HG03108 (cell line): ENCODE results near the gene THBS3.
"Not testable (repeated sequence)": the region's sequence is repeated elsewhere in the genome, so short reads cannot be mapped to it uniquely, and the experiment has no call there.

Source experiments
- ATAC-seq: cut with Tn5 transposase; IDR thresholded peaks from one replicate; pipeline ENCODE4 v1.9.1; 2021; ENCODE audit warnings: moderate library complexity; ENCODE audit not compliant: unreplicated experiment

THBS3 gene

DNA sequence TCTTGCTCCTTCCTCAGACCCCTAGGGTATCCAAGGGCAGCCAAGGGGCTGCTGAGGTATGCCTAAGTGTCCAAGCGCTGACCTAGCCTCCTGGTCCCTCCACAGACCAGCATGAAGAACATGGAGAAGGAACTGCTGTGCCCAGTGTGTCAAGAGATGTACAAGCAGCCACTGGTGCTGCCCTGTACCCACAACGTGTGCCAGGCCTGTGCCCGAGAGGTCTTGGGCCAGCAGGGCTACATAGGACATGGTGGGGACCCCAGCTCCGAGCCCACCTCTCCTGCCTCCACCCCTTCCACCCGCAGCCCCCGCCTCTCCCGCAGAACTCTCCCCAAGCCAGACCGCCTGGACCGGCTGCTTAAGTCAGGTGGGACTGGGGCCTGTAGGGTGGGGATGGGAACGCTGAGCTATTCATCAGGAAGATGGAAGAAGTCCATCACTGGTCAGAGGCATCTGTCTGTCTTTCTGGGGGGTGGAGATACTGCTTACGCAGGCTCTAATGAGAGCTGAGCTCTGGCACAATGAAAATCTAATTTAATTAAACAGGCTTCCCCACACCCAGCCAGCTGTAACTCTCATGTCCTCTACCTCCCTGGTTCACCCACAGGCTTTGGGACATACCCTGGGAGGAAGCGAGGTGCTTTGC, 32.3 kb downstream of the THBS3 start:
- ATAC-seq = no peak

- ATAC-seq = no peak
Observed at GRCh38 chr1:155174324-155175280, 33.1 kb downstream of the THBS3 start.

- ATAC-seq = no peak
Observed at GRCh38 chr1:155173478-155174323, 34.0 kb downstream of the THBS3 start, which contains the start of gene TRIM46. Gene TRIM46, plus strand, starts transcription at chr1:155173849. Its CDS starts 118 bp downstream, at chr1:155173967.

GRCh38 chr1:155172732-155173477, 34.8 kb downstream of the THBS3 start, which contains the start of gene KRTCAP2:
Gene KRTCAP2, minus strand, starts transcription at chr1:155173304. Its CDS starts 80 bp downstream, at chr1:155173224.
- peak; percentile 55 for ATAC-seq

DNA sequence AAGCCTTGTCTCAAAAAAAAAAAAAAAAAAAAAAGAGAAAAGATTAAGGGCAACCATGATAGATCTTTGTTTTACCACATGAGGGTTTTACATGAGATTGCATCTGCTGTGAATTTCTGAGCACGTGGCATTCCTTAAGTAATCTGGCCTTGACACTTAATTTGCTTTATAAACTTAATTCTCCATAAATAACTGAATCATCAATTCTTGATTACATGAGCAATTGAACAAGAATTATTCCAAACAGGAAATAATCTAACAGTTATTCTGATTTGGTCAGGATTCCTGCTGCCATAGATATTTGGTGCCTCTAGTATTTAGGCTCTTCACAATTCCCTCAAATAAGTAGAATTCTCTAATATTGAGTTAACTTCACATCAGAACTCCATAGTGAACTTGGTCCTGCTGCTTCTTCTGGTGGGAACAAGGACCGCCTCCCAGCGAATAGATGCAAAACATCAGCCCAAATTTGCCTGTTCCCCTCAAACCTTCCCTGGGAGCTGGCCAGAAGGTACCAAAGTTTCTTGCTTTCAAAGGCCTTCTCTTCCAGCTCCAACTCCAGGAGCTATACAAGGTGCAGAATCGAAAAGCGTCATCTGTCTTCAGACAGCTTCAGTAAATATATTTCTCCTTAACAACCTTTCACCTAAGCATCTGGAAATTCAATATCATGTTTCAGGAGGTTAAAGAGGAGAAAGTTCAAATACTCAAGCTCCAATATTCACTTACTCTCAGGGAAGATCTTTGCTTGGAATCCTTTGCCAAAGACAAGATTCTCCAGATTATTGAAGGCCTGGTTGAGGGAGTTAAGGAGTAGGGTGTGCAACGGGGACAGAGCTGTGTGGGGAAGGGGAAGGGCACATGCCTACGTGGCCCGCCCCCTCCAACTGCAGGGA, 35.6 kb downstream of the THBS3 start:
- no peak for ATAC-seq

DNA sequence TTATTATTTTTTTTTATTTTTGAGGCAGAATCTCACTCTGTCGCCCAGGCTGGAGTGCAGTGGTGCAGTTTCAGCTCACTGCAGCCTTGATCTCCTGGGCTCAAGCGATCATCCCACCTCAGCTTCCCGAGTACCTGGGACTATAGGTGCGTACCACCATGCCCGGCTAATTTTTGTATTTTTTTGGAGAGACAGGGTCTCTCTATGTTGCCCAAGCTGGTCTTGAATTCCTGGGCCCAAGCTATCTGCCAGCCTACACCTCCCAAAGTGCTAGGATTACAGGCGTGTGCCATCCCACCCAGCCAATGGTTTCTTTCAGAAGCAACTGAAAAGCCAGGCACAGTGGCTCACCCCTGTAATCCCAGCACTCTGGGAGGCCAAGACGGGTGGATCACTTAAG, 36.9 kb downstream of the THBS3 start:
- ATAC-seq = no peak

DNA sequence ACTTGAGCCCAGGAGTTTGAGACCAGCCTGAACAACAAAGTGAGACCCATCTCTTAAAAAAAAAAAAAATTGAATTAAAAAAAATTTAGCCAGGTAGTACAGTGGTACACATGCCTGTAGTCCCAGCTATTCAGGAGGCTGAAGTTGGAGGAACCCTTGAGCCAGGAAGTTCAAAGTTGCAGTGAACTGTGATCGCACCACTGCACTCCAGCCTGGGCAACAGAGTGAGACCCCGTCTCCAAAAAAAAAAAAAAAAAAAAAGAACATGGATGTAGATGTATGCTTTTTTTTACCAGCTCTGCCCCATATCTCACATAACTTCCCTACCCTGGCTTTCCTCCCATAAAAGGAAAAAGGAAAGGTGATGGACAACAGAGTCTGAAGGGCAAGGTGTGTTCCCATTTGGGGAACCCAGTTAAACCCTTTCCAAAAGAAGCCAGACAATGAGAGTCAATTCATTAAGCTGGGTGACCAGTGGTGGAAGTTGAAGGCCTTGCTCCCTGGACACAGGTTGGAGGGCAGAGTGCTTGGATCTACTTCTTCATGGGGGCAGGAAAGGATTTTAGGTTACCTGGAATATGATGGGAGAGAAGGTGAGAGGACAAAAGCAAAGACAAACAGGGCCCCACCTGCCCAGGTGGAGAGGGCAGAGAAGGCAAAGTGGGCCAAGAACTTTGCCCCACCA, 37.5 kb downstream of the THBS3 start:
- ATAC-seq = no peak

GRCh38 chr1:155169541-155169940, 38.2 kb downstream of the THBS3 start:
- no peak for ATAC-seq

DNA sequence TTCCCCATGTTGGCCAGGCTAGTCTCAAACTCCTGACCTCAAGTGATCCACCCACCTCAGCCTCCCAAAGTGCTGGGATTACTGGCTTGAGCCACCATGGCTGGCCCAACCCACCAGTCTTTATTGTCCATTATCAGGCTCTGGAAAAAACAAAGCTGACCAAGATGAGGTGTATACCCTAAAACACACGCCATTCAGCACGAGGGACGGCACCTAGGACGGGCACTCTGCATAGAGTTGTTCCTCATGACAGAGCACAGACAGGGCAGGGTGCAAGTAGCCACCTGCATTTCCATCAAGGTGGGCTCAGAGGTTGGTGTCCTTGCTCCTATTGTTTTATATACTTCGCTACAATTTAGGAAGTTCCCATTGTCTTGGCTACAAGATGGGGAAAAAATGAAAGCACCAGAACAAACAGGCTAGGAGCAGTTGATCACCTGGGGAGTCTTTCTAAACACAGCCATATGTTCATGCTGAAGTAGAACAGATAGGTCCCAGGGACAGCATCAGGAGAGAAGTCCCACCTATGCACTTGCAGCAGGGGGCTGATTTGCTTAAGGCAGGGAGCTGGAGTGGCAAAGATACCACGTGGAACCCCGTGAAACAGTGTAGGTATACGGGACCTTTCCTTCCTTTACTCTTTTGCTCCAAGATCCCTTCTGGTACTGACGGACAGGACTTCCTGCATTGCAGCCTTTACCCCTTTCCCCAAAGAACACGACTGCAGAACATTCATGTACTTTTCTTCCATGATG, 39.1 kb downstream of the THBS3 start:
- no peak for ATAC-seq

DNA sequence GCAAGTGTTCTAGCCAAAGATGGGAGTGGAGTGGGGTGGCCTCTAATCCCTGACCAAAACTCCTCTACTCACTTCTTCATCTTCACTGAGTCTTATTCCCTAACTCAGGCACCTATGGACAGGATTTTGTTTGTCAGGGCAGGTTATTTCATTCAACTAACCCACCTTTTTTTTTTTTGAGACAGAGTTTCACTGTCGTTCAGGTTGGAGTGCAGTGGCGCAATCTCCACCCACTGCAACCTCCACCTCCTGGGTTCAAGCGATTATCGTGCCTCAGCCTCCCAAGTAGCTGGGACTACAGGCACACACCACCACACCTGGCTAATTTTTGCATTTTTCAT, 39.6 kb downstream of the THBS3 start:
- not testable (repeated sequence) for ATAC-seq

GRCh38 chr1:155167166-155168104, 40.3 kb downstream of the THBS3 start:
- no peak for ATAC-seq

- no peak for ATAC-seq
Observed at GRCh38 chr1:155166471-155167165, 41.1 kb downstream of the THBS3 start.

DNA sequence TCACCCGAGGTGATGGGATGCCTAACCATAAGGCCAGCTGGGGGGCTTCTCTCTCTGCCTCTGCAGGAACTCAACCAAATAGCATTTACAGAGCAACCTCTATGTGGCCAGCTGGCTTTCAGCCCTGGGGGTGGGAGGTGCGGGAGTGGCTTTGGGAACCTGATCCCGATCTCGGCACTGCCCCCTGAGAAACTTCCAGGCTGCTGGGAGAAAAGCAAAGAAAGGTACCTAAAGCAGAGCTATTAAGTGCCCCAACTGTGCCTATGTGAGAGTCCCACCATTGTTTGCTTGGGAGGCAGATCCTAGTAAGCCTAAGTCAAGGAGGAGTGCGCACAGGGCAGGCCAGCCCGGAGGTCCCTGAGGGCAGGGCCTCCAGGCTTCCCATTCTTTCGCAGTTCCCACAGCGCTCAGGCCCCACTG, 41.6 kb downstream of the THBS3 start:
- no peak for ATAC-seq

GRCh38 chr1:155164625-155165024, 43.1 kb downstream of the THBS3 start:
- ATAC-seq = not testable (repeated sequence)

- ATAC-seq = not testable (repeated sequence)
Observed at GRCh38 chr1:155163785-155164184, 43.9 kb downstream of the THBS3 start.

DNA sequence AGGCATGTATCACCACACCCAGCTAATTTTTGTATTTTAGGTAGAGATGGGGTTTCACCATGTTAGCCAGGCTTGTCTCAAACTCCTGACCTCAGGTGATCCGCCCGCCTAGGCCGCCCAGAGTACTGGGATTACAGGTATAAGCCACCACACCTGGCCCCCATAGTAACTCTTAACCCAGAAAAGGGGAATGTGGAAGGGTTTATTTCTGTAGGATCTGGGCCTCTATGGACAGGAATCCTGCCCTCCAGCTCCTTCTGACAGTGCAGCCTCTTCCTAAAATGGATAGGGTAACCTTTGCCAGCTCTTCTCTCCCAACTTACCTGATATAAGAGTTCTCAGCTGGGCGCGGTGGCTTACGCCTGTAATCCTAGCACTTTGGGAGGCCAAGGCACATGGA, 45.1 kb downstream of the THBS3 start:
- ATAC-seq = not testable (repeated sequence)
